EL (cell line): Measurements from ENCODE around the gene PALS1.

Experiments
- DNase-seq: peaks from one replicate; pipeline ENCODE4 v3.0.0-alpha.2; 2016

PALS1 gene

DNA sequence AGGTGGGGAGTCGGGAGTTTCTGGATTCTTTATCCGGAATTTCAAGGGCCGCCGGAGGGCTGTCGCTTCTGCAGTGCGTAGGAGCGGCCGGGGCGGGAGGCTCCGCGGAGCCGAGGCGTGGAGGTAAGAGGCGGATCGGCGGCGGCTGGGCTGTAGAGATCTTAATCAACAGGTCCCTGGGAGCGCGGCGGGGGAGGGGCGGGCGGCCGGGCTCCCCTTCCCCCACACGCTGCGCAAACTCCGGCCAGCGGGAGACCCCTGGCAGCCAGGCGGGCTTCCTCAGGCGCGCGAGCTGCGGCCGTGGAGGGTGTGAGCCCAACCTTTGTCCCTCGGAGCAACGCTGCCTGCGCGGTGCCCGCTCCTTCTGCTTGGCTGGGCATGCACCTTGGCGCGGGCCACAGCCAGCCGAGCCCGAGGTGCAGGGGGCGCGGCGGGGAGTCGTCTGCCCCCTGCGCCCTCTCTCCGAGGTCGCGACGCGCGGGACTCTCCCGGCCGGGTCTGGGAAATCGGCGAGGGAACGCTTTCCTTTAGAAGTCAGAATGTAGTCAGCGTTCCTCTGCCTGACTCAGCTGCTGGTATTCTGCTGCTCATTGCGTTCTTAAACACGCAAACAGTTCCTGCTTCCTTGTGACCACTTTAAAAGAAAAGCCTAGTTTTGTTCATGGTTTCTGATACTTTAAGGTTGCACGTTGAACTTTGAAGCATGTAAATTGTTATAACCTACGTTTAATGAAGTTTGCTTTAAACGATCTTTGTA is at the start of gene PALS1:
Gene PALS1, plus strand, starts transcription at position 25 of the 757 bp plus-strand sequence. CDS start 37,736 bp downstream, outside the sequence.
- DNase-seq, result peak; percentile 82

DNA sequence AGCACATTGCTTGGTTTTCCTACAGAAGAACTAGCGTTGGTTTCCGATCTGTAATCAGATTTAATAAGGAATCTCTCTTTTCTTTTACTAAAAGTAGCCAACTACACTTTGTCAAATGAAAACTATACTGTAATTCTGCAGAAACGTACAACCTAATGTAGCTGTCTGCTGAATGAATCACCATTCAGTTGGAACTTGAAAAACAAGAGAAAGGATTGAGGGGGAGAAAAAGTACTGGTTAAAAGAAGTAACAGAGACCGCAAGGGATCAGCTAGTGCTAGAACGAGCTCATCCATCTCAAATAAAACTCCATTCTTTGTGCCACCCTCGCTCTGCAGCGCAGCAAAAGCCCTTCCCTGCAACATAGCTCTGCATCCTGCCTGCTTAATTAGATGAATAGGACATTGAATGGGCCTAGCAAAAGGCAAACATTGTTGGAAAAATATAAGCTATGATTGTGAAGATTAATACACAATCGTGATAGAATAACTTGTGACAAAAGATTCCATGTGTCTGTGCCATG is 49.4 kb upstream of the PALS1 start:
- DNase-seq, result no peak

DNA sequence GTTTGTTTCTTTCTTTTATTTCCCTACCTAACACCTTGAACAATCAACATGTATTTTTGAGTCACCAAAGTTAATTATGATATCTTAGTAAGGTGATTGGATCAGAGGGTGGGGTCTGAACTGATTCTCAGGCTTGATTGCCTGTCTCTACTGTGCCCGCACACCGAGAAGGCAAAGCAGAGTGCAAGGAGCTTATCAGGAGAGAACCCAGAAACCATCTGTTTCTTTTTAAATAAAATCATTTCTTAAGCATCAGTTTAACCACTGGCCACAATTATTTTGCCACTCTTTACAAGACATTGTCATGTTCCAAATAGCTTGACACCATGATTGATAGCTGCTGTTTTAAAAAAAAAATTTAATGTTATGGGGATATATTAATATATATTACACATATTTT is 48.9 kb upstream of the PALS1 start:
- no peak for DNase-seq

DNA sequence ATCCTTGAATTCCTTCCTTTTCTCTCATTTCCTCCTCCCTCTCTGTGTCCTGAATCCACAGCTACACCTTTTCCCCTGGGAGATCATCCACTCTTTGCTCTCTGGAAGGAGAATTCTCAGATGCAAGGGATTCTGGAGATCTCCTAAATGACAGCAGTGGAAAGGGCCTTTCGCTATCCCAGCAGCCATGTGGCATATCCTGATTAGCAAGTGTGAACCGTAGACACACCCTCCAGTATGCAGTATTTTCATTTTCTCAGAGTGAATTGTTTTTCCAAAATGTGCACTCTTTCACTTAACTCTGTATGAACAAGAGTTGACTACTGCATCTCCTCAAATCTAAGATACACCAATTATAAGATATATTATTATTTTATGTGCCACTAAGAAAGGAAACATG is 46.0 kb upstream of the PALS1 start:
- DNase-seq, result no peak

DNA sequence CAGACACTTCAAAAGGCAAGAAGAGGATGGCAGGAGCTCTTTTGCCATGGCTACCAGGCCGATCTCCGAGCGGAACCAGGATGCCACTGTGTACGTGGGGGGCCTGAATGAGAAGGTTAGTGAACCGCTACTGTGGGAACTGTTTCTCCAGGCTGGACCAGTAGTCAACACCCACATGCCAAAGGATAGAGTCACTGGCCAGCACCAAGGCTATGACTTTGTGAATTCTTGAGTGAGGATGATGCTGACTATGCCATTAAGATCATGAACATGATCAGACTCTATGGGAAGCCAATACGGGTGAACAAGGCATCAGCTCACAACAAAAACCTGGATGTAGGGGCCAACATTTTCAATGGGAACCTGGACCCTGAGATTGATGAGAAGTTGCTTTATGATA is 42.2 kb upstream of the PALS1 start:
- peak; percentile 45 for DNase-seq

DNA sequence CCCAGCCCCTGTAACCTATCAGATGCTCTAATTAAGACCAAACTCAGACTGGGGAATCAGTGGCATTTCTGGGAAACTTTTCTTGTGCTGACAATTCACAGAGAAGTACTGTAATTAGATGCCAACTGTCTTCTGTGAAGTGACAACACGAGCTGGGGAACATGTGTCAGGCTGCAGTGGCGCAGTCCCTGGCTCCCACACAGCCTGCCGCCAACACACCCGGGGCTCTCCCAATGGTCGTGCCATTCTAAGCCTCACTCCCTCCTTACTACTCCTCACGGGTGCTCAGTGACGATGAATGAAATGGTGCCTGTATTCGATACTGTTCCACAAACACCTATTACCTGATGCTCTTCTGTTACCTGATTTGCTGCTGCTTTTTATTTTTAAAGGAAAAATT is 33.4 kb upstream of the PALS1 start:
- no peak for DNase-seq

DNA sequence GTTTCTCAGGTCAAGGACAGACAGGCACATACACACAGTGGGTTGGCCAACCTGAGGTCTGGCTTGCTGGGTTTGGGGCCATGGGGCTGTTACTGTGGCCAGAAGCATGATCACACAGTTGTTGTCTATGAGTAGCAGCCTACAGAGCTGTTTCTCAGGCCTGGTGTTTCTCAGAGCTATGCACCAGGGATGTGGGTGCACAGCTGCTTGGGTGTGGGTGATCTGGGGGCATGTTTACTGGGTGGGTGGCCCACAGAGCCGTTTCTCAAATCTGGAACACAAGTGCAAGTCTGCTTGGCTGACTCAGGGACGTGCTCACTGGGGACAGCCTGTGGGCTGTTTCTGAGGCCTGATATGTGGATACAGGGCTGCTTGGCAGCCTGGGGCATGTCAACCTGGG is 23.1 kb upstream of the PALS1 start:
- no peak for DNase-seq

DNA sequence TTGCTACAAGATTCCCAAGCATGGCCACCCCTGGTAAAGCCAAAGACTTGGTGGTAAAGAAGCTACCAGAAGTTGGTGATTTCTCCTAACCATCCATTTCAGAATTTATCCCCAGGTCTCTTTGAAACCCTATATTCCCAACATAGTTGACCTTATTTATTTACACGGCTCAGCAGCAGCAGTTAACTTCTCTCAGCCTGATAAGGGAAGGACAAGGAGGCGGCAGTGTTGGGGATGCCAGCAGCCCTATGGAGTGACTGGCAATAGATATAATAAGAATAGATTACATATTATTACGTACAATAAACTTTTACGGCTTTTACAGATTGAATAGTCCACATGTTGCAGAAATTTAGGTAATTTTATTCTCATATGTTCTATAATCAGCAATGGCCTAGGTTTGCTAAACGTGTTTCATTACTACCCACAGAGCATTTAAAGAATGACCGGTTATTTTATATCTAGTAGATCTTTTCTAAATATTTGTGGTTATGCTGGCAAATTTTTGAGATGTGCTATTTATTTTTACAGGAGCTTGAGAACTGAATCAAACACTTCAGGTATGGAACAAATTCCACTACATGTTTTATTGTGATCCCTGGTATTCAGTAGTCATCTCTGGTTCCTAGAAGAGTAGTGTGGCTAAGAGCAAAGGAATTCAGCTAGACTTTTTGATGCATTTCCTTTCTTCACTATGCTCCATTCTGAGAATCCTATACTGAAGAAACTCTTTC is 19.8 kb upstream of the PALS1 start:
- DNase-seq, result peak; percentile 92

DNA sequence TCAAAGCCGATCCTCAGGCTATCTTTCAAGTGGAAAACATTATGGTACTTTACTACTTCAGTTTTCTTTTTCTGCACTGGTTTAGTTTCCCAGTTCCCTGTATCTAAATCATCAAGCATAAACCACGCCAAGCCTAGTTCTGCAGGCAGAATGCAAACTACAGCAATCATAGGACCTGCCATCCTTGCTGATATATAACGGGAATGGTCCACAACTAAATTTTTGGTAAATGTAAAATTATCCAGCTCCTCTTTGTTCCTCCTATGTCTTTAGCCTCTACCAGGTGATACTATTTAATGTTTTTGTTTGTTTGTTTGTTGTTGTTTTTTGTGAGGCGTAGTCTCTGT is 19.3 kb upstream of the PALS1 start:
- no peak for DNase-seq

DNA sequence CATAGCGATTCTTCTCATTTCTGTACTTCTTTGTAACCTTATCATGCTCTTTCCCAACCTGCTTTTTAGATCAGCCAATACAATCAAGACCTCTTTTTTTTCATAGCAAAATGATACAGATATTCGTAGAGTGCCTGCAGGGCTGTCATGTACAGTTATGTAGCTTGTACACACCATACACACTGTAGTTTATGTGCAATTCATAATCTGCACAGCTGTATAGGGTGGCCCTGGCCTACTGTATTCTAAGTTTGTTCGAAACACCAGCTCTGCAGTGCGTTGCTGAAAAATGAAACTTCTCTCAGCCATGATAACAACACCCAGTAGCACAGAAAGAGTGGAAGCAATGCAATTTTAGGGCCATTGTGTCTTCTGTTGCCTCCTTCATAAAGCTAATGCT is 15.7 kb upstream of the PALS1 start:
- DNase-seq, result no peak

- DNase-seq, result peak; percentile 55
Measured at GRCh38 chr14:67228325-67228984, 12.8 kb upstream of the PALS1 start.

GRCh38 chr14:67232066-67232465 is 9.2 kb upstream of the PALS1 start:
- no peak for DNase-seq

GRCh38 chr14:67232621-67233020 is 8.6 kb upstream of the PALS1 start:
- DNase-seq, result no peak

GRCh38 chr14:67237591-67237990 is 3.6 kb upstream of the PALS1 start:
- no peak for DNase-seq

DNA sequence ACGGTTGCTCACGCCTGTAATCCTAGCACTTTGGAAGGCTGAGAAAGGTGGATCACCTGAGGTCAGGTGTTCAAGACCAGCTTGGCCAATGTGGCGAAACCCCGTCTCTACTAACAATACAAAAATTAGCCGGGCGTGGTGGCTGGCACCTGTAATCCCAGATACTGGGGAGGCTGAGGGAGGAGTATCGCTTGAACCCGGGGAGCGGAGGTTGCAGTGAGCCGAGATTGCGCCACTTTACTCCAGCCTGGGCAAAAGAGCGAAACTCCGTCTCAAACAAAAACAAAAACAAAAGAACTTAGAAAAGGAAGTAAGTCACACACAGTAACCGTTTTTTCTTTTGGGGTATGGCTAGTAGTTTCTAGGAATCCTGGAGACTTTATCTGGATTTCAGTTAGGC is 1.7 kb upstream of the PALS1 start:
- no peak for DNase-seq

GRCh38 chr14:67240168-67240932 is 885 bp upstream of the PALS1 start:
- DNase-seq, result peak; percentile 68

GRCh38 chr14:67240978-67241410 is 241 bp upstream of the PALS1 start:
- DNase-seq, result peak; percentile 98

DNA sequence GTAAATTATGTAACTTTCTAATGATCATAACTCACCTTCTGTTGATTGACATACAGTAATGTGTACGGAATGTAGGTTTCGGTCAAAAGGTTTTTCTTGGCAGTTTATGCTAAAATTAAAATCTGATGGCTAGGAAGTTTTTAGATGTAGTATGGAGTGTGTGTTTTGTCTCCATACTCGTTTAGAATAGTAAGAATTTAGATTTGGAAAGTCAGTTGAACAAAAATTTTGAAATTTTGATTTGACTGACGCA is 859 bp downstream of the PALS1 start:
- no peak for DNase-seq

DNA sequence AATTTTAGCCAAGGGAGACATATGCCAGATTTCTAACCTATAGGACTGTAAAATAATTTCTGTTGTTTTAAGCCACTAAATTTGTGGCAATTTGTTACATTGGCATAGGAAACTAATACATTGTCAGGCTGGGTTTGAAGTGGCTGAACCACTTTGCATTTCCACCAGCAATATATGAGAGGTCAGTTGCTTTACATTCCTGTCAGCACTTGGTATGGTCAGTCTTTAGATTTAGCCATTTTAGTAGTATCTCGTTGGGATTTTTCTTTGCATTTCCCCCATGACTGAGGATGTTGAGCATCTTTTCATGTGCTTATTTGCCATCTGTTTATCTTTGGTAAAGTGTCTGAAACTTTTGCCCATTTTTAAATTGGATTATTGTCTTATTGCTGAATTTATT is 3.9 kb downstream of the PALS1 start:
- DNase-seq, result no peak

DNA sequence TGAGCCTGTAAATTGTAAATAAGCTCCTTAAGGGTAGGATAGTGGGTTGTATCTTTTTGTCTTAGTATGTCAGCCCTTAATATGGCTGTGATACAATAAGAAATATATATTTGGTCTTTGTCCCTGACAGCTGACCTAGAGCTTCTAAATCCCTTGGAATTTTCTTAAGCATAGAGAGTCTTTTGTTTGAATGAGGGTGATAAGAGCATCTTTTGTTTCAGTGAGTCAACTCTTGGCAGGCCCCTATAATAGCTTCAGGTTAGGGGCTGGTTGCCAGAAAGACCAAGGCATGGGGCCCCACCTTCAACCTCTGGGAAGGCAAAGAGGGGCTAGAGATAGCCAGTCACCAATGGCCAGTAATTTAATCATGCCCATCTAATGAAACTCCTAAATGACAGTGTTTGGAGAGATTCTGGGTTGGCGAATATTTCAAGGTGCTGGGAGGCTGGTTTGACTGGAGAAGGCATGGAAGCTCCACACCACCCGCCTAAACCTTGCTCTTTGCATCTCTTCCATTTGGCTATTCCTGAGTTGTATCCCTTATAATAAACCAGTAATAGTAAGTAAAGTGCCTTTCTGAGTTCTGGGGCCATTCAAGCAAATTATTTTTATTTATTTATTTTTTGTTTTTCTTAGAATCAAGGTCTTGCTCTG is 10.5 kb downstream of the PALS1 start:
- peak; percentile 41 for DNase-seq

DNA sequence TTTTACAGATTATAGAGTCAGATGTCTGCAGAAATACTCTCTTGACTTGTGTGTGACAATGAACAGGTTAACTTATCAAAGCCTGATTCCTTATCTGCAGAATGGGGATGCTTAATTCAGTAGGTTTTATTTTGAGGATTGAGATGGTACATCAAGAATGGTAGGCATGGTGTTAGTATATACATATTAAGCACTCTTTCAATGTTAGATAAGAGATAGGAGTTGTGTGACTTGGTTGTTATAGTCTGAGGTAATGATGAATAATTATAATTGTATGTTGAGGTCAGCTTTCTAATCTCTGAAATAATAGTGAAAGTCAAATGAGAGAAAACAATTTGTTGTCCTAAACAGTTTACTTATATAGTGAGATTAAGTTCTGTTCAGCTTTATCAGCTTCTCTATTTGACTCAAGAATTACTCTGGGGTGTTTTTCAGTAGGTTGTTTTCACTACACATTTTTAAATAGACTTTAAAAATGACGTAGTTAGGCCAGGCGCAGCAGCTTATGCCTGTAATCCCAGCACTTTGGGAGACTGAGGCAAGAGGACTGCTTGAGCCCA is 11.9 kb downstream of the PALS1 start:
- DNase-seq, result no peak

GRCh38 chr14:67257906-67258305 is 16.7 kb downstream of the PALS1 start:
- DNase-seq, result no peak
